GM12801 (cell line): ENCODE measurements around the gene MYO5C.

Experiments used
- TF ChIP-seq, protein P1 (sequence below): IDR thresholded peaks from one replicate; pipeline ENCODE4 v1.5.1; 2011; ENCODE audit warnings: control low read depth; ENCODE audit not compliant: insufficient read length; ENCODE audit errors: extremely low read depth

Gene MYO5C

GRCh38 chr15:52185151-52185561 lies 110.4 kb downstream of the MYO5C start:
- TF ChIP-seq, protein P1, sequence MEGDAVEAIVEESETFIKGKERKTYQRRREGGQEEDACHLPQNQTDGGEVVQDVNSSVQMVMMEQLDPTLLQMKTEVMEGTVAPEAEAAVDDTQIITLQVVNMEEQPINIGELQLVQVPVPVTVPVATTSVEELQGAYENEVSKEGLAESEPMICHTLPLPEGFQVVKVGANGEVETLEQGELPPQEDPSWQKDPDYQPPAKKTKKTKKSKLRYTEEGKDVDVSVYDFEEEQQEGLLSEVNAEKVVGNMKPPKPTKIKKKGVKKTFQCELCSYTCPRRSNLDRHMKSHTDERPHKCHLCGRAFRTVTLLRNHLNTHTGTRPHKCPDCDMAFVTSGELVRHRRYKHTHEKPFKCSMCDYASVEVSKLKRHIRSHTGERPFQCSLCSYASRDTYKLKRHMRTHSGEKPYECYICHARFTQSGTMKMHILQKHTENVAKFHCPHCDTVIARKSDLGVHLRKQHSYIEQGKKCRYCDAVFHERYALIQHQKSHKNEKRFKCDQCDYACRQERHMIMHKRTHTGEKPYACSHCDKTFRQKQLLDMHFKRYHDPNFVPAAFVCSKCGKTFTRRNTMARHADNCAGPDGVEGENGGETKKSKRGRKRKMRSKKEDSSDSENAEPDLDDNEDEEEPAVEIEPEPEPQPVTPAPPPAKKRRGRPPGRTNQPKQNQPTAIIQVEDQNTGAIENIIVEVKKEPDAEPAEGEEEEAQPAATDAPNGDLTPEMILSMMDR = no peak

GRCh38 chr15:52184721-52185120 lies 110.9 kb downstream of the MYO5C start:
- TF ChIP-seq, protein P1 = no peak

- TF ChIP-seq, protein P1 = no peak
Measured at GRCh38 chr15:52183562-52184173, 111.9 kb downstream of the MYO5C start.

DNA sequence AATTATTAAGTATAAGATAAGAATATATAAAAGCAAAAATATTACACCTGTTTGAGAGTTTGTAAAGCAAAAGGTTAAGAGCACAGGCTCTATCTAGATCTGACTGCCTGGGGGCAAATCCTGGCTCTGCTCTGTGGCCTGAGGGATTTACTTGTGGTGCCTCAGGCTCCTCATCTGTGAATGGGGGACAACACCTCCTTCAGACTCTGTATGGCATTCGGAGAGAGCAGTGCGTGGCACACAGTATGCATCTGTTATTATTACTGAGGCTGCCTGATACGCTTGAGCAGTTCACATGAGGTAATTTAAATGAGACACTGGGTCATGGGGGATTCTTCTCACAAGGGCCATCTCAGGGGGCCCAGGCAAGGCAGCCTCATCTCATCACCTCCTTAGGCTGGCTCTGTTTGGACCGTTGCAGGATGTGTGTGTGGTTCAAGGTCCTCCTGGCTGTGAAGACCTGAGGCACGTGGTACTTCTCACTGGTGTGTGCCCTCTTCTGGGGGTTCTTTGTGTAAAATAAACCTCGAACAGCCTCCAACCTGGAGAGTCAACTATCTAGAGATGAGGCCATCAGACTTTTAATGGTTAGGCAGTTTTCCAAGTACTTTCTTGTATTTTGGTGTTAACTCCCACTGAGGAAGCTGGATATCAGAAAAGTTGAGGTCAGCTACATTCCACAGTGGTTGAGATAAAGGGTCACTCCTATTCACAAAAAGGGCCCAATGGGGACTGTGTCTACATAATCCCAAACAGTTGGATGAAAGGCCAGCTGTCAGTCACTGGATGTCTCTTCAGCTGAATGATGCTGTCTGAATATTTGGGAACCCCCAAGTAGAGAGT lies 113.4 kb downstream of the MYO5C start:
- TF ChIP-seq, protein P1 = no peak

DNA sequence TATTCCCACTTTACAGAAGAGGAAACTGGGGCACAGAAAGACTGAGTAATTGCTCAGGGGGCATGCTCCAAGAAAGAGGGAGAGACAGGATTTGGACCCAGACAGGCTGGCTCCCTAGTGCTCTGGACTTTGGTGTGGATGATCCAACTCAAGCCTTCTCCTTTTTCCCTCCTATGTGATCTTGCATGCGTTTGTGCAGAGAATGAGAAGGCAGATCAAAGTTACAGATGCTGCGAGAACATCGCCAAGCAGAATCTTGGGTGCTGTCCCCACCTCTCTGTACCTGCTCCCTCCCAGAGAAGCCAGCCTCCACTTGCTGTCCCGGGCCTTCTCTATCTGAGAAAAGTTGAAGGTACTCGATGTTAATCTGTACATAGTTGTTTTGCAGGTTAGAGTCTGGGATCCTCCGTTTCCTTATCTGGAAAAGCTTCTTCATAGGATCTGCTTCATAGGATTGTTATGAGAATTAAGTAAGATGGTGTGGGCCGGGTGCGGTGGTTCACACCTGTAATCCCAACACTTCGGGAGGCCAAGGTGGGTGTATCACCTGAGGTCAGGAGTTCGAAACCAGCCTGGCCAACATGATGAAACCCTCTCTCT lies 114.7 kb downstream of the MYO5C start:
- TF ChIP-seq, protein P1 = no peak

- TF ChIP-seq, protein P1 = no peak
Measured at GRCh38 chr15:52180196-52180835, 115.3 kb downstream of the MYO5C start.
